GM23338 (cell line): ENCODE measurements around the gene GGT7. TPM values are rescaled to one million over a fixed set of nuclear protein-coding genes. Genes with fewer than 3 reads are reported as not detected.

Source experiments
- ATAC-seq: fragments of 200-7000 bp; cut with Tn5 transposase; 3 replicates; pipeline ENCODE4 v1.9.1; 2020
- DNase-seq: peaks from one replicate; pipeline ENCODE4 v3.0.0-alpha.2; 2015; ENCODE audit warnings: low spot score
- H2AFZ ChIP-seq: fragments of 200-600 bp; sonication (generic); 2 replicates; pipeline ENCODE4 v1.8.0; 2016; ENCODE audit warnings: antibody characterized with exemption, mild to moderate bottlenecking, moderate library complexity
- H3F3A ChIP-seq: fragments of 200-600 bp; sonication (generic); replicated peaks from 2 replicates; pipeline ENCODE4 v1.8.0; 2017; ENCODE audit warnings: antibody characterized with exemption, mixed run types, low read depth
- H3K27ac ChIP-seq: fragments of 200-600 bp; sonication (generic); 2 replicates; pipeline ENCODE4 v1.6.1; 2016; ENCODE audit warnings: low read depth
- H3K27me3 ChIP-seq: fragments of 200-600 bp; sonication (generic); 2 replicates; pipeline ENCODE4 v1.8.0; 2016; ENCODE audit warnings: mild to moderate bottlenecking, mixed run types, moderate library complexity; ENCODE audit not compliant: insufficient read depth
- H3K36me3 ChIP-seq: fragments of 200-600 bp; sonication (generic); 2 replicates; pipeline ENCODE4 v1.8.0; 2016; ENCODE audit warnings: mild to moderate bottlenecking; ENCODE audit not compliant: insufficient read depth
- H3K4me1 ChIP-seq: fragments of 200-600 bp; sonication (generic); 2 replicates; pipeline ENCODE4 v1.8.0; 2016; ENCODE audit warnings: mild to moderate bottlenecking, moderate library complexity; ENCODE audit not compliant: insufficient read depth
- H3K4me2 ChIP-seq: fragments of 200-600 bp; sonication (generic); 2 replicates; pipeline ENCODE4 v1.7.1; 2017; ENCODE audit warnings: mixed run types
- H3K4me3 ChIP-seq: fragments of 200-600 bp; sonication (generic); 2 replicates; pipeline ENCODE4 v1.6.1; 2016; ENCODE audit warnings: mixed run types
- H3K79me2 ChIP-seq: fragments of 200-600 bp; sonication (generic); replicated peaks from 2 replicates; pipeline ENCODE4 v1.8.0; 2017; ENCODE audit warnings: mild to moderate bottlenecking; ENCODE audit not compliant: insufficient read depth
- H3K9me2 ChIP-seq: fragments of 200-600 bp; sonication (generic); 2 replicates; pipeline ENCODE4 v1.8.0; 2017; ENCODE audit not compliant: insufficient read depth
- H4K20me1 ChIP-seq: fragments of 200-600 bp; sonication (generic); replicated peaks from 2 replicates; pipeline ENCODE4 v1.8.0; 2017; ENCODE audit warnings: mild to moderate bottlenecking; ENCODE audit not compliant: insufficient read depth
- H3K27ac Mint-ChIP-seq: 2 replicates; pipeline ENCODE4 v1.8.0; 2020; ENCODE audit warnings: inconsistent platforms, mild to moderate bottlenecking, moderate library complexity, mixed read lengths
- H3K27me3 Mint-ChIP-seq: 3 replicates; pipeline ENCODE4 v1.8.0; 2022; ENCODE audit warnings: low read depth, mild to moderate bottlenecking, moderate library complexity, mixed read lengths, inconsistent platforms; ENCODE audit not compliant: insufficient read depth, poor library complexity
- H3K36me3 Mint-ChIP-seq: 3 replicates; pipeline ENCODE4 v1.8.0; 2021; ENCODE audit warnings: low read depth, mild to moderate bottlenecking, inconsistent platforms, moderate library complexity, mixed read lengths
- H3K4me1 Mint-ChIP-seq: 3 replicates; pipeline ENCODE4 v1.8.0; 2020; ENCODE audit warnings: mild to moderate bottlenecking, inconsistent platforms, mixed read lengths
- H3K4me3 Mint-ChIP-seq: 3 replicates; pipeline ENCODE4 v1.8.0; 2021; ENCODE audit warnings: moderate library complexity, mild to moderate bottlenecking, inconsistent platforms, mixed read lengths
- H3K9me3 Mint-ChIP-seq: 3 replicates; pipeline ENCODE4 v1.8.0; 2020; ENCODE audit warnings: moderate library complexity, mild to moderate bottlenecking, inconsistent platforms, mixed read lengths
- CREB1 ChIP-seq: fragments of 250-450 bp; sonication (Bioruptor Pico); IDR thresholded peaks from 2 replicates; pipeline ENCODE4 v1.5.0; 2020; ENCODE audit warnings: low read depth, mild to moderate bottlenecking, moderate library complexity
- EZH2 ChIP-seq: fragments of 200-600 bp; sonication (generic); IDR thresholded peaks from one replicate; pipeline ENCODE4 v1.8.0; 2017; ENCODE audit warnings: antibody characterized with exemption, mild to moderate bottlenecking, low read depth; ENCODE audit not compliant: unreplicated experiment
- EZH2phosphoT487 ChIP-seq: fragments of 200-600 bp; sonication (generic); IDR thresholded peaks from one replicate; pipeline ENCODE4 v1.8.1; 2018; ENCODE audit warnings: antibody characterized with exemption; ENCODE audit not compliant: unreplicated experiment
- NANOG ChIP-seq: IDR thresholded peaks from 2 replicates; pipeline ENCODE4 v1.6.1; 2016; ENCODE audit warnings: antibody characterized with exemption, borderline replicate concordance
- ZNF331 ChIP-seq: fragments of 250-450 bp; sonication (Bioruptor Pico); IDR thresholded peaks from 2 replicates; pipeline ENCODE4 v1.5.0; 2020; ENCODE audit warnings: low read depth, mild to moderate bottlenecking, moderate library complexity
- ZNF462 ChIP-seq: fragments of 250-450 bp; sonication (Bioruptor Pico); IDR thresholded peaks from 2 replicates; pipeline ENCODE4 v1.5.0; 2020; ENCODE audit warnings: mild to moderate bottlenecking, moderate library complexity
- polyA plus RNA-seq: library from polyadenylated mRNA; unstranded; fragments of >200 nt; fragmentation: Nextera tagmentation; extraction: Ambion mirVana; gene quantifications from 2 replicates; pipeline ENCODE4 v1.2.1, GENCODE V29; 2016
- total RNA-seq: library from RNA; depleted of rRNA; stranded (reverse); fragments of >200 nt; shearing (Covaris generic); gene quantifications from 2 replicates; pipeline ENCODE4 v1.2.3, GENCODE V29; 2014
- TF ChIP-seq, protein P1 (sequence below): IDR thresholded peaks from one replicate; pipeline ENCODE4 v1.6.1; 2018; ENCODE audit warnings: antibody characterized with exemption; ENCODE audit not compliant: unreplicated experiment
- TF ChIP-seq, protein P2 (sequence below), 2 experiments: fragments of 200-600 bp in 1 of 2; sonication (generic) in 1 of 2; conservative IDR thresholded peaks; 2 replicates each; pipeline versions ENCODE4 v1.5.1 to v1.6.1; 2016 to 2017; ENCODE audit warnings: antibody characterized with exemption in 2 of 2, low read depth in 2 of 2, mild to moderate bottlenecking in 2 of 2, moderate library complexity in 1 of 2

Gene GGT7
- total and polyA plus RNA-seq, 2 experiments from 2014 or later = 23.6 to 24.6 TPM

- peaks cover 35% of the 10 kb centered on the region for H3K79me2 ChIP-seq
- no peak overlapping the region for H3K27ac Mint-ChIP-seq
Measured at GRCh38 chr20:34817801-34818200, 54.9 kb downstream of the GGT7 start.

DNA sequence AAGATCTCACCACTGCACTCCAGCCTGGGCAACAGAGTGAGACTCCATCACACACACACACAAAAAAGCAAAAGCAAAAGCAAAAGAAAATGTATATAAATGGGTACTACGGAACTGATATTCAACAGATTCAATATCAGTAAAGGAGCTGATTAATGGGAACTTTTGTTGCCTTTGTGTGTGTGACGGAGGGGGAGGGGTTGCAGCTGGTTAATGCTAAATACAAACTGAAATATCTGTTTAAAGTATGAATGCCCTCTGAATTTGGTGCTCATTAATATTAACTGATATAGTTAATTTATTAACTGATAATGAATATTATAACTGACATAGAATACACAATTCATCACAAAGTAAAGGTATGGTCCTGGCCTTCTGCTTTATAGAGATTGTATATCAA lies 55.6 kb downstream of the GGT7 start:
- H3K79me2 ChIP-seq = peaks cover 28% of the 10 kb centered on the region
- TF ChIP-seq NANOG (no peak), EZH2phosphoT487 (no peak), ZNF462 (CRISPR knock-in tag) (no peak), EZH2 (no peak), CREB1 (CRISPR knock-in tag) (no peak), ZNF331 (CRISPR knock-in tag) (no peak)
- TF ChIP-seq, protein P1, sequence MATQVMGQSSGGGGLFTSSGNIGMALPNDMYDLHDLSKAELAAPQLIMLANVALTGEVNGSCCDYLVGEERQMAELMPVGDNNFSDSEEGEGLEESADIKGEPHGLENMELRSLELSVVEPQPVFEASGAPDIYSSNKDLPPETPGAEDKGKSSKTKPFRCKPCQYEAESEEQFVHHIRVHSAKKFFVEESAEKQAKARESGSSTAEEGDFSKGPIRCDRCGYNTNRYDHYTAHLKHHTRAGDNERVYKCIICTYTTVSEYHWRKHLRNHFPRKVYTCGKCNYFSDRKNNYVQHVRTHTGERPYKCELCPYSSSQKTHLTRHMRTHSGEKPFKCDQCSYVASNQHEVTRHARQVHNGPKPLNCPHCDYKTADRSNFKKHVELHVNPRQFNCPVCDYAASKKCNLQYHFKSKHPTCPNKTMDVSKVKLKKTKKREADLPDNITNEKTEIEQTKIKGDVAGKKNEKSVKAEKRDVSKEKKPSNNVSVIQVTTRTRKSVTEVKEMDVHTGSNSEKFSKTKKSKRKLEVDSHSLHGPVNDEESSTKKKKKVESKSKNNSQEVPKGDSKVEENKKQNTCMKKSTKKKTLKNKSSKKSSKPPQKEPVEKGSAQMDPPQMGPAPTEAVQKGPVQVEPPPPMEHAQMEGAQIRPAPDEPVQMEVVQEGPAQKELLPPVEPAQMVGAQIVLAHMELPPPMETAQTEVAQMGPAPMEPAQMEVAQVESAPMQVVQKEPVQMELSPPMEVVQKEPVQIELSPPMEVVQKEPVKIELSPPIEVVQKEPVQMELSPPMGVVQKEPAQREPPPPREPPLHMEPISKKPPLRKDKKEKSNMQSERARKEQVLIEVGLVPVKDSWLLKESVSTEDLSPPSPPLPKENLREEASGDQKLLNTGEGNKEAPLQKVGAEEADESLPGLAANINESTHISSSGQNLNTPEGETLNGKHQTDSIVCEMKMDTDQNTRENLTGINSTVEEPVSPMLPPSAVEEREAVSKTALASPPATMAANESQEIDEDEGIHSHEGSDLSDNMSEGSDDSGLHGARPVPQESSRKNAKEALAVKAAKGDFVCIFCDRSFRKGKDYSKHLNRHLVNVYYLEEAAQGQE = no peak
- TF ChIP-seq, protein P2, sequence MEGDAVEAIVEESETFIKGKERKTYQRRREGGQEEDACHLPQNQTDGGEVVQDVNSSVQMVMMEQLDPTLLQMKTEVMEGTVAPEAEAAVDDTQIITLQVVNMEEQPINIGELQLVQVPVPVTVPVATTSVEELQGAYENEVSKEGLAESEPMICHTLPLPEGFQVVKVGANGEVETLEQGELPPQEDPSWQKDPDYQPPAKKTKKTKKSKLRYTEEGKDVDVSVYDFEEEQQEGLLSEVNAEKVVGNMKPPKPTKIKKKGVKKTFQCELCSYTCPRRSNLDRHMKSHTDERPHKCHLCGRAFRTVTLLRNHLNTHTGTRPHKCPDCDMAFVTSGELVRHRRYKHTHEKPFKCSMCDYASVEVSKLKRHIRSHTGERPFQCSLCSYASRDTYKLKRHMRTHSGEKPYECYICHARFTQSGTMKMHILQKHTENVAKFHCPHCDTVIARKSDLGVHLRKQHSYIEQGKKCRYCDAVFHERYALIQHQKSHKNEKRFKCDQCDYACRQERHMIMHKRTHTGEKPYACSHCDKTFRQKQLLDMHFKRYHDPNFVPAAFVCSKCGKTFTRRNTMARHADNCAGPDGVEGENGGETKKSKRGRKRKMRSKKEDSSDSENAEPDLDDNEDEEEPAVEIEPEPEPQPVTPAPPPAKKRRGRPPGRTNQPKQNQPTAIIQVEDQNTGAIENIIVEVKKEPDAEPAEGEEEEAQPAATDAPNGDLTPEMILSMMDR (conservative IDR thresholded peaks at IDR 0.05; ENCODE audit: low read depth in 2 of 2) = no peak

More at GRCh38 chr20:34817801-34818200, 54.9 kb downstream of the GGT7 start:
- Histone ChIP-seq H3K27ac (no peak overlapping the region), H3K4me2 (no peak overlapping the region), H3F3A (no peaks in the 10 kb centered on the region), H3K36me3 (no peaks in the 10 kb centered on the region), H3K9me2 (no peaks in the 10 kb centered on the region), H3K27me3 (no peaks in the 10 kb centered on the region), H2AFZ (no peak overlapping the region), H3K4me3 (no peak overlapping the region), H4K20me1 (no peaks in the 10 kb centered on the region; the same call in 1 of the 2 replicates), H3K4me1 (peaks cover 6% of the 10 kb centered on the region; the same call in 1 of the 2 replicates)
- TF ChIP-seq EZH2phosphoT487 = no peak
- no peaks in the 10 kb centered on the region; the same call in 2 of the 3 replicates for H3K9me3 Mint-ChIP-seq
- no peak overlapping the region for H3K4me3 Mint-ChIP-seq
- peaks cover 2% of the 10 kb centered on the region; the same call in 1 of the 3 replicates for H3K36me3 Mint-ChIP-seq
- no peaks in the 10 kb centered on the region for H3K27me3 Mint-ChIP-seq
- H3K4me1 Mint-ChIP-seq = peaks cover 11% of the 10 kb centered on the region
- ATAC-seq (no peak), DNase-seq (no peak)

More for the DNA sequence above, 55.6 kb downstream of the GGT7 start:
- H3K4me3 ChIP-seq = no peak overlapping the region
- Mint-ChIP-seq H3K27me3 (no peaks in the 10 kb centered on the region), H3K27ac (no peak overlapping the region), H3K4me1 (peaks cover 11% of the 10 kb centered on the region), H3K4me3 (no peak overlapping the region), H3K9me3 (no peaks in the 10 kb centered on the region; the same call in 2 of the 3 replicates), H3K36me3 (peaks cover 2% of the 10 kb centered on the region; the same call in 1 of the 3 replicates)
- ATAC-seq (no peak), DNase-seq (no peak)
- no peaks in the 10 kb centered on the region for H3K9me2 ChIP-seq
- H3K4me2 ChIP-seq = no peak overlapping the region
- peaks cover 6% of the 10 kb centered on the region; the same call in 1 of the 2 replicates for H3K4me1 ChIP-seq
- H2AFZ ChIP-seq = no peak overlapping the region
- no peaks in the 10 kb centered on the region for H3K36me3 ChIP-seq
- H4K20me1 ChIP-seq = no peaks in the 10 kb centered on the region; the same call in 1 of the 2 replicates
- no peak overlapping the region for H3K27ac ChIP-seq
- H3F3A ChIP-seq = no peaks in the 10 kb centered on the region
- no peaks in the 10 kb centered on the region for H3K27me3 ChIP-seq
